ENCODE data around the gene CACNA1I.

Gene CACNA1I

DNA sequence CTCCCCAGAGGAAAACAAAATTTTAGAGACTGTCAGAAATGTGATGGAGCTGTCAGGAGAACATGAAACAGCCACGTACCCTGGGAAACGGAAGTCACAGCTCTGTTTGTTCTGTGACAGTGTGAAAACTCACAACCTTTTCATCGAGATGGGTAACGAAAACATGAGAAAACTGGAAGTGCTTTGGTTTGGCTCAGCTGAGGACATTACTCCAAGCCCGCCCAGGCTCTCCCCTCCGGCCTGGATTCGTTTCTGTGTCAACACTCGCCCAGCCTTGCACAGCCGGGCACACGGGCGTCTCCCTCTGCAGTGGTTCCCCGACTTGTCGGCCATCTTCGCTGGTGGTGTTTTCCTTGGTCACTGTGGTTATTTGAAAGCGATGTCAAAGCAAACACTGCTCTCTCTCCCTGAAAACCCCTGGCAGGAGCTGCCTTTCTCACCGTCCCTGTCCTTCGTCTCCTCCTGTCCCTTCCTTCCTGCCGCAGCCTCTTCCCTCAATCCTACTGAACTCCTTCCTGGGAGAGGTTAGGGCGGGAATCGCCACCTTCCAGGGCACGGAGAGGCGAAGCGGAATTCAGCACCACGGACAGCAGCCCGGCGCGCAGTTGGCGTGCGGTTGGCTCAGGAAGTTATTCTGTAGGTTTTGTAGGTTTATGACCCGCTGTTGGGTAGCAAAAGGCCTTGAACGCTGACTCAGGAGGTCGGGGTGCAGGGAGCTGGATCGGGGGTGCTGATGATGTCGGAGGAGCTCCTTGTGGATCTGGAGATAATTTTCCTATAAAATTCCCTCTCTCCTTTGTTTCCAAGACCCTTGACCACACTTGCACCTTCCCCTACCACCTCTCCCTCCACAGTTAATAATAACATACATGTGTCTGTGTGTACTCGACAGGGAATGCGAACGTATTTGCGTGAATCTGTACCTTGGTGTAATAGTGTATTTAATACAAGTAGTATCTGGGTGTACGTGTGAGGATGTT, 24.9 kb upstream of the CACNA1I start:
- Histone ChIP-seq H3F3A (ENCODE audit: insufficient read depth) (no peaks in the 10 kb centered on the region), H3K36me3 (ENCODE audit: low read length) (no peaks in the 10 kb centered on the region), H3K9ac (ENCODE audit: low read length) (no peak overlapping the region), H3K4me2 (ENCODE audit: low read depth, low read length, poor library complexity, severe bottlenecking) (no peak overlapping the region), H3K9me3 (ENCODE audit: insufficient read depth, low read length) (no peaks in the 10 kb centered on the region), H4K20me1 (ENCODE audit: low read depth, low read length) (no peaks in the 10 kb centered on the region), H2AFZ (ENCODE audit: low read depth, low read length, severe bottlenecking) (no peak overlapping the region), H3K27ac (ENCODE audit: low read depth, low read length) (no peak overlapping the region), H3K9me2 (replicated peaks; ENCODE audit: insufficient read depth, low read length) (no peaks in the 10 kb centered on the region), H3K27me3 (ENCODE audit: low read length) (no peaks in the 10 kb centered on the region), H3K4me3 (ENCODE audit: insufficient read depth, low read length, poor library complexity, severe bottlenecking) (no peak overlapping the region), H3K79me2 (ENCODE audit: insufficient read depth, low read length) (no peaks in the 10 kb centered on the region)
- TF ChIP-seq, protein P1, sequence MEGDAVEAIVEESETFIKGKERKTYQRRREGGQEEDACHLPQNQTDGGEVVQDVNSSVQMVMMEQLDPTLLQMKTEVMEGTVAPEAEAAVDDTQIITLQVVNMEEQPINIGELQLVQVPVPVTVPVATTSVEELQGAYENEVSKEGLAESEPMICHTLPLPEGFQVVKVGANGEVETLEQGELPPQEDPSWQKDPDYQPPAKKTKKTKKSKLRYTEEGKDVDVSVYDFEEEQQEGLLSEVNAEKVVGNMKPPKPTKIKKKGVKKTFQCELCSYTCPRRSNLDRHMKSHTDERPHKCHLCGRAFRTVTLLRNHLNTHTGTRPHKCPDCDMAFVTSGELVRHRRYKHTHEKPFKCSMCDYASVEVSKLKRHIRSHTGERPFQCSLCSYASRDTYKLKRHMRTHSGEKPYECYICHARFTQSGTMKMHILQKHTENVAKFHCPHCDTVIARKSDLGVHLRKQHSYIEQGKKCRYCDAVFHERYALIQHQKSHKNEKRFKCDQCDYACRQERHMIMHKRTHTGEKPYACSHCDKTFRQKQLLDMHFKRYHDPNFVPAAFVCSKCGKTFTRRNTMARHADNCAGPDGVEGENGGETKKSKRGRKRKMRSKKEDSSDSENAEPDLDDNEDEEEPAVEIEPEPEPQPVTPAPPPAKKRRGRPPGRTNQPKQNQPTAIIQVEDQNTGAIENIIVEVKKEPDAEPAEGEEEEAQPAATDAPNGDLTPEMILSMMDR (IDR thresholded peaks at IDR 0.05; ENCODE audit: insufficient read depth, low read length, poor library complexity, severe bottlenecking) = no peak
- no peak for TF ChIP-seq EZH2phosphoT487 (conservative IDR thresholded peaks at IDR 0.05; ENCODE audit: low read length)

DNA sequence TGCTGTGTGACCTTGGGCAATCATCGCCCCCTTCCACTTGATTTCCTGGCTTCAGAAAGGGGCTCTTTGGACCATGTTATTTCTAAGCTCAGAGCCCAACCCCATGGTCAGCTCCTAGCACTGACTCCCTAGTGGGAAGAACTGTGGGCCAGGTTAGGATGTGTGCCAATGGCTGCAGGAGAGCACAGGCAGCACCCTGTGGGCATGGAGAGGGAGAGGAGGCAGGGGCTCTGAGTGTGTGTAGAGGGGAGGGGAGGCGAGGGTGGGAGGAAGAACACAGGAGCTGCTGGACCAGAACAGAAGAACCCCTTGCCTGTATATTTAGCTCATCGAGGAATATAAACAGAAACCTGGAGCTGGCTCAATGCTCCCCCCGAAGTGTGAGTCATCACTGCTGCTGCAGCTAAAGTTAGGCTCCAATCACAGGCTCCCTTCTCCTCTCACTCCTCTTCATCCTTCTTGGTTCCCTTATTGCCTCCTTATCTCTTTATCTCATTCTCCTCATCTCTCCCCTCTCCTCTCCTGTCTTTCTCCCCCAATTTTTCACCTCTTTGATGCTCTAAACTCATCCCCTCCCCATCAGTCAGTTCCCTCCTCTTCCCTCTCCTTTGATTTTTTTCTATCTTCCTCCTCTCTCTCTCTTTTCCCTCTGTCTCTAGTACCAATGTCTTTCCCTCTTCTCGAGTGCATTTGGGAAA, 23.5 kb upstream of the CACNA1I start:
- Histone ChIP-seq H3K9me2 (replicated peaks; ENCODE audit: insufficient read depth, low read length) (no peaks in the 10 kb centered on the region), H3K79me2 (ENCODE audit: insufficient read depth, low read length) (no peaks in the 10 kb centered on the region), H4K20me1 (ENCODE audit: low read depth, low read length) (no peaks in the 10 kb centered on the region), H3K9me3 (ENCODE audit: insufficient read depth, low read length) (no peaks in the 10 kb centered on the region), H3K27ac (ENCODE audit: low read depth, low read length) (no peak overlapping the region), H3K4me3 (ENCODE audit: insufficient read depth, low read length, poor library complexity, severe bottlenecking) (no peak overlapping the region), H3K4me2 (ENCODE audit: low read depth, low read length, poor library complexity, severe bottlenecking) (no peak overlapping the region), H2AFZ (ENCODE audit: low read depth, low read length, severe bottlenecking) (no peak overlapping the region), H3F3A (ENCODE audit: insufficient read depth) (no peaks in the 10 kb centered on the region), H3K27me3 (ENCODE audit: low read length) (no peaks in the 10 kb centered on the region), H3K36me3 (ENCODE audit: low read length) (no peaks in the 10 kb centered on the region), H3K9ac (ENCODE audit: low read length) (no peak overlapping the region)
- TF ChIP-seq EZH2phosphoT487 (conservative IDR thresholded peaks at IDR 0.05; ENCODE audit: low read length) = no peak
- TF ChIP-seq, protein P1 (IDR thresholded peaks at IDR 0.05; ENCODE audit: insufficient read depth, low read length, poor library complexity, severe bottlenecking) = no peak

DNA sequence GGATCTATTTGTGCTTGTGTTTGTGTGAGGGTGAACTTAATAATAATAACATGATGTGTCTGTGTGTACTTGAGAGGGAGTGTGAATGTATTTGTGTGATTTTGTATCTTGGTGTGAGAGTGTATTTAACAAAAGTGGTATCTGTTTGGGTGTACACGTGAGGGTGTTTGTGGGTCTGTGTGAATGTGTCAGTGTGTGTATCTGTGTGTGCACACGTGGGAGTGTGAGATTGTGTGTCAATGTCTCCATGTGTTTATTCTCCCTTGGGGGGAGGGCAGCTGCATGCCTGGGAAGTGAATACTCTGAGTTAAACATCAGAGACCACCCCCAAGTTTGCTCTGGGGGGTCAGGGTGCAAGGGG, 23.0 kb upstream of the CACNA1I start:
- H3K79me2 ChIP-seq (ENCODE audit: insufficient read depth, low read length) = no peaks in the 10 kb centered on the region
- H3K27ac ChIP-seq (ENCODE audit: low read depth, low read length) = no peak overlapping the region
- H3F3A ChIP-seq (ENCODE audit: insufficient read depth) = no peaks in the 10 kb centered on the region
- H3K9me2 ChIP-seq (replicated peaks; ENCODE audit: insufficient read depth, low read length) = no peaks in the 10 kb centered on the region
- H3K4me3 ChIP-seq (ENCODE audit: insufficient read depth, low read length, poor library complexity, severe bottlenecking) = no peak overlapping the region
- no peaks in the 10 kb centered on the region for H4K20me1 ChIP-seq (ENCODE audit: low read depth, low read length)
- no peak overlapping the region for H3K9ac ChIP-seq (ENCODE audit: low read length)
- TF ChIP-seq, protein P1 (IDR thresholded peaks at IDR 0.05; ENCODE audit: insufficient read depth, low read length, poor library complexity, severe bottlenecking) = no peak
- TF ChIP-seq EZH2phosphoT487 (conservative IDR thresholded peaks at IDR 0.05; ENCODE audit: low read length) = no peak
- H3K9me3 ChIP-seq (ENCODE audit: insufficient read depth, low read length) = no peaks in the 10 kb centered on the region
- H3K27me3 ChIP-seq (ENCODE audit: low read length) = no peaks in the 10 kb centered on the region
- no peaks in the 10 kb centered on the region for H3K36me3 ChIP-seq (ENCODE audit: low read length)
- H2AFZ ChIP-seq (ENCODE audit: low read depth, low read length, severe bottlenecking) = no peak overlapping the region
- H3K4me2 ChIP-seq (ENCODE audit: low read depth, low read length, poor library complexity, severe bottlenecking) = no peak overlapping the region

All from SU-DHL-6 (cell line).